ENCODE measurements around the gene FLAD1. TPM values are rescaled to one million over a fixed set of nuclear protein-coding genes. Genes with fewer than 3 reads are reported as not detected.

The FLAD1 gene
- polyA plus RNA-seq, 3 donors, result 26.1 to 34.1 (median 31.6) TPM

GRCh38 chr1:155019377-155020245 is 36.5 kb downstream of the FLAD1 start:
- no peak for DNase-seq (ENCODE audit: extremely low read depth in 1 of 11, low read depth in 9 of 11, low spot score in 4 of 11)

DNA sequence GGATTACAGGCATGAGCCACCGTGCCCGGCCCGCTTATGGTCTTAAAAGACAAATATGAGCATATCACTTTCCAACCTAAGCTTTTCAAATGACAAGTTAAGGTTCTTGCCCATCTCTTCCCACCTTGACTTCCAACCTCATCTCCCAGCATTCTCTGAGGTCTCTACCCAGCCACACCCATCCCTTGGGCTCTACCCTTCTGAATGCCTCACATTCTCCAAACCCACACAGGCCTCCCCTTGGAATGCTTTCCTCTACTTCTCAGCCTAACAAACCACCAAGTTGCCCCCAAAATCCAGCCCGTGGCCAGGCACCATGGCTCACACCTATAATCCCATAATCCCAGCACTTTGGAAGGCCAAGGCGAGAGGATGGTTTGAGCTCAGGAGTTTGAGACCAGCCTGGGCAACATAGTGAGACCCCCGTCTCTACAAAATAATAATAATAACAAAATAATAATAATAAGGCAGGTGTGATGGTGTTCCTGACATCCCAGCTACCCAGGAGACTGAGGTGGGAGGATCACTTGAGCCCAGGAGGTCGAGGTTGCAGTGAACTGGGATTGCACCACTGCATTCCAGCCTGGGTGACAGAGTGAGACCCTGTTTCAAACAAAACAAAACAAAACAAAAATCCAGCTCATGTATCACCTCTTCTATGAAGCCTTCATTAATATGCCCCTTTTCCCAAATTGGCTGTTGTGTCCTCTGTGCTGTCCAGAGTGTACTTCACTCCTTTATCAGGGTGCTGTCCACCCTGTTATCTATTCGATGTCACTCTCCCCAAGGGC is 39.2 kb downstream of the FLAD1 start:
- no peak for DNase-seq (ENCODE audit: extremely low read depth in 1 of 11, low read depth in 9 of 11, low spot score in 4 of 11)

GRCh38 chr1:155022927-155023236 is 39.7 kb downstream of the FLAD1 start:
- no peak for DNase-seq (ENCODE audit: extremely low read depth in 1 of 11, low read depth in 9 of 11, low spot score in 4 of 11)

DNA sequence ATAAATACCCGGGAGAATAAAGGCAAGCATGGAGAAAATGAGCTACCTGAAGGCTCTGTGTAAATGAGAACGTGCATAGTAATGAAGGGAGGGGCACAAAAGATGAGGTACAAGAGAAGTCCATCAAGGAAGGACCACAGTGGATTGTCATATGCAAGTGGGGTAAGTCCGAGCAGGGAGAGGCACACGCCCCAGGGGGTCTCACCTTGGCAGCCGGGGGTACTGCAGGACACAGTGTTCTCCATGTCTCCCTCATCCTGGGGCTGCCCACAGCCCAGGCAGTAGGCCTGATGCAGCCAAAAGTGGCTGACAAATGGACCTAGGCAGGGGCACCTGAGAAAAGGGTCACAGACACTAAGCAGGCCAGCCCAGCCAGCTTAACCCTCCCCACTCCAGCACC is 40.5 kb downstream of the FLAD1 start:
- no peak for DNase-seq (ENCODE audit: extremely low read depth in 1 of 11, low read depth in 9 of 11, low spot score in 4 of 11)

- DNase-seq (ENCODE audit: extremely low read depth in 1 of 11, low read depth in 9 of 11, low spot score in 4 of 11), result no peak
Measured at GRCh38 chr1:155024315-155024714, 41.2 kb downstream of the FLAD1 start.

DNA sequence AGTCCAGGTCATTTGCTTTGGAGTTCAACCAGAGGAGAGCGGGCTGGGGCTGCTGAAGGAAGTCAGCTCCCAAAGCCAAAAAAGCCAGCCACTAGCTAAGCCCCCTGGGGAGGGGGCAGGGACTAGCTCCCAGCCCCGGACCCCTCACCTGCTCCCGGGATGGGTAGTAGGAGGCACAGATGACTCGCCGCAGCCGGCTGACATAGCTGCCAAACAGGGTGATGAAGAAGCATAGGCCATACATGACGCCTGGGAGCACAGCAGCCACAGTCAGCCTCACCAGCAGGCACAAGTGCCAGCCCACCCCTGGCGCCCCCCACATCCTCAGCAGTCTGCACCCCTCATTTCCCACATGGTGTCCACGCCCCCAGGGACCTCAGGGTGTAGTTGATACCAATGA is 43.0 kb downstream of the FLAD1 start:
- no peak for DNase-seq (ENCODE audit: extremely low read depth in 1 of 11, low read depth in 9 of 11, low spot score in 4 of 11)

GRCh38 chr1:155026588-155026987 is 43.4 kb downstream of the FLAD1 start:
- no peak for DNase-seq (ENCODE audit: extremely low read depth in 1 of 11, low read depth in 9 of 11, low spot score in 4 of 11)

GRCh38 chr1:155029513-155030242 is 46.5 kb downstream of the FLAD1 start:
- no peak for DNase-seq (ENCODE audit: extremely low read depth in 1 of 11, low read depth in 9 of 11, low spot score in 4 of 11)

GRCh38 chr1:155030243-155030795 is 47.2 kb downstream of the FLAD1 start:
- no peak for DNase-seq (ENCODE audit: extremely low read depth in 1 of 11, low read depth in 9 of 11, low spot score in 4 of 11)

GRCh38 chr1:155030899-155031298 is 47.8 kb downstream of the FLAD1 start:
- DNase-seq (ENCODE audit: extremely low read depth in 1 of 11, low read depth in 9 of 11, low spot score in 4 of 11), result no peak

DNA sequence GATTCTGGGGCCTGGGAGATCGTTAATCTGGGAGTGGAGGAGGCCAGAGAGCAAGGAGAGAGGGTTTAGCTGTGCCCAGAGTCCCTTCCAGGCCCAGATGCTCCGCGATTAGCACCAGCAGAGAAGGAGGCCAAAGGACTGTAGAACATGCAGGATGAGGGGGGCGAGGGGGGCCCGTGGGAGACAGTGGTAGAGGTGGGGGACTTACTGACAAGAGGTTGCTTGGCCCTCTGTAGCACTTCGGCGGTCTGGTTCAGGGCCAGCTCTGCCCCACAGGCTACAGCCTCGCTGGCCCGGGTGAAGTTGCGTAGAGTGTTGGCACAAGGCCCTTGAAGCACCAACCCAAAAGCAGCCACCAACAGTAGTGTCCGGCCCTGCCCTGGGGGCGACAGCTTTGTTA is 49.7 kb downstream of the FLAD1 start:
- no peak for DNase-seq (ENCODE audit: extremely low read depth in 1 of 11, low read depth in 9 of 11, low spot score in 4 of 11)

DNA sequence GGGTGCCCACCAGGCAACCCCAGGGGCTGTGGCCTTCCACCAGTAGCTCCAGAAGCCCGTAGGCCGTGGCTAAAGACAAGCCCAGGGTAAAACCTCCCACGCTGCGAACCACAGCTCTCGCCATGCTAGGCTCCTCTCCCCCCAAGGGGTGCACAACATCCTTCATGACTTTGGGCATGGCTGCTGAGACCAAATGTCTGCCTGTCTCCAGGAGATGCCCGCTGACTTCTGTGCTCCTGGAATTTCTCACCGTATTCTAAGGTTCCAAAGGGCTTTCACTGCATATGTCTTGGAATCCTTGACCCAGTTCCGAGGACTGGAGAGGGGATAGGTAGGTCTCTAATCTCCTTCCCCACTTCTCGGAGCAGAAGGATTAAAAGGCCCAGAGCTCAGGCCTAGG is 50.4 kb downstream of the FLAD1 start, which contains the start of the genes DCST1 and DCST2:
TSS of gene DCST1 (plus strand) at position 301 of the 400 bp plus-strand sequence. CDS start 213 bp downstream, outside the sequence.
TSS of gene DCST2 (minus strand) at position 258 of the 400 bp plus-strand sequence. CDS start at position 178, 80 bp downstream.
- no peak for DNase-seq (ENCODE audit: extremely low read depth in 1 of 11, low read depth in 9 of 11, low spot score in 4 of 11)

- DNase-seq (ENCODE audit: extremely low read depth in 1 of 11, low read depth in 9 of 11, low spot score in 4 of 11), result no peak
Measured at GRCh38 chr1:155034318-155035208, 51.4 kb downstream of the FLAD1 start.

GRCh38 chr1:155035936-155036335 is 52.8 kb downstream of the FLAD1 start:
- DNase-seq (ENCODE audit: extremely low read depth in 1 of 11, low read depth in 9 of 11, low spot score in 4 of 11), result no peak

- DNase-seq (ENCODE audit: extremely low read depth in 1 of 11, low read depth in 9 of 11, low spot score in 4 of 11), result no peak
Measured at GRCh38 chr1:155037043-155037442, 53.9 kb downstream of the FLAD1 start.

DNA sequence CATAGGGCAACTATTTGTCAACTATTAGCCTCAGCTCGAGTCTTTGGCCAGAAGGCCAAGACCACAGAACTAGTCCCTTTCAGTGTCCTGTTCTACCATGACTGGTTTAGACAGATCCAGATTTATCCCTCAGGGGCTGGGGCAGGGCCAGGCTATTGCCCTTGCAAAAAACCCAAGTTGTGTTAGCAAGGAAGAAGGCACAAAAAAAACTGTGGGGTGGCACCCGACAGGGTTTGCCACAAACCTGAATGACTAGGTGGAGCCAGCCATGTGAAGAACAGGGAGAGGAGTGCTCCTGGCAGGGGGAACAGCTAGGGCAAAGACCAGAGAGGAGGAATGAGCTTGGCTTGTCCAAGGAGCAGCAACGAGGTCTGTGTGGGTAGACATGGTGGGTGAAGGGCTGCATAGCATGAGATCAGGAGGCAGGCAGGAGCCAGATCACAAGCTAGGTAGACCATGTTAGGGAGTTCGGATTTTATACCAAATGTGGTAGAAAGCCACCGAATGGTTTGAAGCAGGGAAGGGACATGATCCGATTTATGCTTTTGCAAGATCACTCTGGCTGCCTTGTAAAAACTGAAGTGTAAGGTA is 54.8 kb downstream of the FLAD1 start:
- no peak for DNase-seq (ENCODE audit: extremely low read depth in 1 of 11, low read depth in 9 of 11, low spot score in 4 of 11)

- DNase-seq (ENCODE audit: extremely low read depth in 1 of 11, low read depth in 9 of 11, low spot score in 4 of 11), result no peak
Measured at GRCh38 chr1:155038602-155039307, 55.6 kb downstream of the FLAD1 start.
